ENCODE results near the gene MACROH2A1.

MACROH2A1 gene

GRCh38 chr5:135441919-135442318, 42.9 kb upstream of the MACROH2A1 start:
- TF ChIP-seq POLR2A (IDR thresholded peaks at IDR 0.05; ENCODE audit: extremely low read depth, insufficient read length) (no peak), MAX (IDR thresholded peaks at IDR 0.05; ENCODE audit: low read depth, low read length) (no peak)
- no peak overlapping the region for H3K4me3 ChIP-seq (ENCODE audit: low read depth, low read length)
- no peak for DNase-seq (ENCODE audit: low read depth)

- TF ChIP-seq MAX (IDR thresholded peaks at IDR 0.05; ENCODE audit: low read depth, low read length) (no peak), MYC (IDR thresholded peaks at IDR 0.05; ENCODE audit: low read depth, low read length) (no peak), POLR2A (IDR thresholded peaks at IDR 0.05; ENCODE audit: extremely low read depth, insufficient read length) (no peak)
- DNase-seq (ENCODE audit: low read depth), result peak; percentile 63
- no peak overlapping the region for H3K4me3 ChIP-seq (ENCODE audit: low read depth, low read length)
Measured at GRCh38 chr5:135441350-135441831, 42.4 kb upstream of the MACROH2A1 start.

- no peak overlapping the region for H3K4me3 ChIP-seq (ENCODE audit: low read depth, low read length)
- no peak for DNase-seq (ENCODE audit: low read depth)
- TF ChIP-seq MAX (IDR thresholded peaks at IDR 0.05; ENCODE audit: low read depth, low read length) (no peak), CTCF (IDR thresholded peaks at IDR 0.05; ENCODE audit: low read depth, low read length) (no peak)
Measured at GRCh38 chr5:135440916-135441315, 41.9 kb upstream of the MACROH2A1 start.

- TF ChIP-seq CTCF (IDR thresholded peaks at IDR 0.05; ENCODE audit: low read depth, low read length), result no peak
- no peak for TF ChIP-seq POLR2A (IDR thresholded peaks at IDR 0.05; ENCODE audit: extremely low read depth, insufficient read length)
- TF ChIP-seq MAX (IDR thresholded peaks at IDR 0.05; ENCODE audit: low read depth, low read length), result no peak
- no peak for TF ChIP-seq MYC (IDR thresholded peaks at IDR 0.05; ENCODE audit: low read depth, low read length)
- DNase-seq (ENCODE audit: low read depth), result peak; percentile 56
- no peak overlapping the region for H3K4me3 ChIP-seq (ENCODE audit: low read depth, low read length)
Measured at GRCh38 chr5:135439231-135440205, 40.5 kb upstream of the MACROH2A1 start.

GRCh38 chr5:135438636-135439221, 39.7 kb upstream of the MACROH2A1 start:
- H3K4me3 ChIP-seq (ENCODE audit: low read depth, low read length), result no peak overlapping the region
- DNase-seq (ENCODE audit: low read depth), result no peak
- TF ChIP-seq MAX (IDR thresholded peaks at IDR 0.05; ENCODE audit: low read depth, low read length) (no peak), CTCF (IDR thresholded peaks at IDR 0.05; ENCODE audit: low read depth, low read length) (no peak), POLR2A (IDR thresholded peaks at IDR 0.05; ENCODE audit: extremely low read depth, insufficient read length) (no peak), MYC (IDR thresholded peaks at IDR 0.05; ENCODE audit: low read depth, low read length) (no peak)

GRCh38 chr5:135437796-135438560, 38.9 kb upstream of the MACROH2A1 start:
- TF ChIP-seq POLR2A (IDR thresholded peaks at IDR 0.05; ENCODE audit: extremely low read depth, insufficient read length) (no peak), MAX (IDR thresholded peaks at IDR 0.05; ENCODE audit: low read depth, low read length) (no peak), CTCF (IDR thresholded peaks at IDR 0.05; ENCODE audit: low read depth, low read length) (no peak), MYC (IDR thresholded peaks at IDR 0.05; ENCODE audit: low read depth, low read length) (no peak)
- DNase-seq (ENCODE audit: low read depth), result no peak
- no peak overlapping the region for H3K4me3 ChIP-seq (ENCODE audit: low read depth, low read length)

Data from NB4 (cell line).